KBM-7 (cell line): ENCODE measurements around the gene GORAB.

Source experiments
- DNase-seq: peaks from one replicate; pipeline ENCODE4 v3.0.0-alpha.2; 2015
- in situ Hi-C: fragments of 300-500 bp; cut with MboI; formaldehyde crosslinking; loops from 2 replicates; pipeline ENCODE4 v1.14.3; 2020; ENCODE audit warnings: low sequenced_read_pairs, low pct_unique_long_range_greater_than_20kb, mixed read lengths

Gene GORAB, protein sequence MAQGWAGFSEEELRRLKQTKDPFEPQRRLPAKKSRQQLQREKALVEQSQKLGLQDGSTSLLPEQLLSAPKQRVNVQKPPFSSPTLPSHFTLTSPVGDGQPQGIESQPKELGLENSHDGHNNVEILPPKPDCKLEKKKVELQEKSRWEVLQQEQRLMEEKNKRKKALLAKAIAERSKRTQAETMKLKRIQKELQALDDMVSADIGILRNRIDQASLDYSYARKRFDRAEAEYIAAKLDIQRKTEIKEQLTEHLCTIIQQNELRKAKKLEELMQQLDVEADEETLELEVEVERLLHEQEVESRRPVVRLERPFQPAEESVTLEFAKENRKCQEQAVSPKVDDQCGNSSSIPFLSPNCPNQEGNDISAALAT

GRCh38 chr1:170531758-170532657 is at the start of gene GORAB:
GORAB (plus strand) TSS chr1:170532166; CDS start chr1:170532224, 58 bp downstream.
- in situ Hi-C loops, result no loop called here
- DNase-seq, result peak; percentile 91

- DNase-seq, result no peak
- in situ Hi-C loops, result no loop called here
Measured at GRCh38 chr1:170483051-170483450, 48.9 kb upstream of the GORAB start.

- in situ Hi-C loops, result no loop called here
Measured at GRCh38 chr1:170487503-170487902, 44.5 kb upstream of the GORAB start.

DNA sequence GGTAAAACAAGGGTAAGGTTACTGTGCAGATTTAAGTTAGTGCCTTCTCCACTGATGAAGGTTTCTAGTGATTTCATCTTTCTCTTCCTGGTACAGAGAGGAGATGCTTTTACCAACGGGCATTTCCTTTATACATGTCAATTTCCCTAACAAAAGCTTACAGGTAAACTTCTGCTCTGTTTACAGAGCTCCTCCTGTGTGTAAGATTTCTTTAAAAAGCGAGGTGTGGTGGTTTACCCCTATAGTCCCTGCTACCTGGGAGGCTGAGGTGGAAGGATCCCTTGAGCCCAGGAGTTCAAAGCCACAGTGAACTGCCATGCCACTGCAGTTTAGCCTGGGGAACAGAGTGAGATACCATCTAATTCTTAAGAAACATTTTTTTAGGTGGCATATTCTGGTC is 40.7 kb upstream of the GORAB start:
- no peak for DNase-seq
- in situ Hi-C loops, result no loop called here

More at GRCh38 chr1:170487503-170487902, 44.5 kb upstream of the GORAB start:
- no peak for DNase-seq

DNA sequence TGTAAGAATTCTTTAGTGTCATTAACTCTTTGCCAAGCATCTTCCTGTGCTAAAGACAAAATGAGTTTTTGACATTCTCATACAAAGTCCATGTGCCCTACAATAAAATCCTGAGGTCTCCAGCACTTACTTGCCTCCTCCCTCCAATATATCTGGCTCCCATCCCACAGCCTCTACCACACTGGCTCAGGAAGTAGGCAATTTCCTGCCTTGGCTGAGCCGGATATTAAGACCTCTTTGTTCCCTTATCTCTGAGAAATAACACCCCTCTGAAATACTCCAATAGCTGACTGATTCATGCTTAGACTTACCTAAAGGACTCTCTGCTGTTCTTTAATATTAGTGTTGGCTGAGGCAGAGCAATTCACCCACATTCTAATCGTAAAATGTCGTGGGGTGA is 37.6 kb upstream of the GORAB start:
- in situ Hi-C loops, result no loop called here
- DNase-seq, result peak; percentile 88

DNA sequence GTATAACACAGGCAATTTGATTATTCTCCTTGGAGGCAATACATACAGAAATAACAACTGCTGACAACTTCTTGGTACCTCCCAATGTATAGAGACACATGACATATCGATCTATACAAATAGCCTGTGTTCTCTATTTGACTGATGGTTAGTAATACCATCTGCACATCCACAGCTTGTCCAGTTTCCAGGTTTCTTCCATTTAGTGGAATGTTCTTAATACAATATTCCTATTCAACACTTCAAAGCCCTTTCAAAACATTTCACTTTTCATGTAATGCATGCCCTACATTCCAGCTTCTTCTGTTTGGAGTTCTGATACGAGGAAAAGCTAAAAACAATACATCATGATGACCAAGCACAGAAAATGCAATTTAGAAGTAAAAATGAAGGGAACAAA is 37.0 kb upstream of the GORAB start:
- DNase-seq, result no peak
- in situ Hi-C loops, result no loop called here

DNA sequence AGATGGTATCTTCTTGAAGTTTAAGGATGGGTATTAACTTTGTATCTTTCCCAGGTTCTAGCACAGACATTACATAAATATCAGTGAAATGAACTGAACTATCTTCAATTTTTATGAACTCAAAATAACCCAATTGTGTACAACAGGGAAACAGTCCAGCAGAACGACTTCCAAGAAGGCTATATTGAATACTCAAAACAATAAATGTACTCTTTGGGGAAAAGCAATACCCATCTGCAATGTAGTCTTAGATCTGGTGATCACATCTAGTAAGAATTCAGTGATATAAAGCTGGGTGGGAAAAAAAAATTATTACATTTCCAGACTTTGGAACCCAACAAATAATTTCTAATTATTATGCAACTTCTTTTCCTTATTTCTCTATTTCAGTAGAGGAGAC is 33.1 kb upstream of the GORAB start:
- in situ Hi-C loops, result no loop called here
- no peak for DNase-seq

DNA sequence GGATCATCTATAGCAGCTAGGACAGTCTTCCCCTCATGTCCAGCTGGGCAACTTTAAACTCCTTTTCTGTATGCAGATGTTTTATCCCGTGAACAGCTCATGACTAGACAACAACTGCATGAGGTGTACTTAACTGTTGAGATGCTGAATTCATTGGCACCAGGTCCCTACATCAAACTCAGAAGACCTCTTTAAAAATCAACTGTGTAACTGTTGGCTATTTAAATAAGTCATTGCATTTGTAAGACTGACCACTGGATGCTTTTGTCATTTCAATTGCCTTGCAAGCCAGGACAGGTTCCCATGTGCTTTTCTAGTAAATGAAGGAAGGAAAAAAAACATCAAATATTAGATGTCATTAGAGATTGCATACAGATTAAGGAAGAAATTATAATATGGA is 28.3 kb upstream of the GORAB start:
- DNase-seq, result no peak
- in situ Hi-C loops, result no loop called here

DNA sequence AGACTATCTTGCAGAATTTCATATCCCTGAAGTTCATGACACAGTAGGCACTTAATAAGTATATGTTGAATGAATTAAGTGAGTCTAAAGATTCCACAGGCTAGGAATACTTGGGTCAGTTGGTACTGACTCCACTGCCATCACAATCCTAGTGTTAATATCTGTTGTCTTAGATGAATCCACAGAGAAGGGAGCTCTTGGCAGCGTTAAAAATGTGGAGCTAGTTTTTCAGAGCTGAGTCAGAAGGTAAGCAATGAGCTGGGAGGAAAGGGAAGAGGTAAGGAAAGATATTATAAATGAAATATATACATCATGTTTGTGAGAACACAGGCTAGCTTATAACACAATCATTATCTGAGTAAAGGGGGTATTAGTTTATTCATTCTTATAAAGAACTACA is 21.8 kb upstream of the GORAB start:
- DNase-seq, result no peak
- in situ Hi-C loops, result no loop called here

DNA sequence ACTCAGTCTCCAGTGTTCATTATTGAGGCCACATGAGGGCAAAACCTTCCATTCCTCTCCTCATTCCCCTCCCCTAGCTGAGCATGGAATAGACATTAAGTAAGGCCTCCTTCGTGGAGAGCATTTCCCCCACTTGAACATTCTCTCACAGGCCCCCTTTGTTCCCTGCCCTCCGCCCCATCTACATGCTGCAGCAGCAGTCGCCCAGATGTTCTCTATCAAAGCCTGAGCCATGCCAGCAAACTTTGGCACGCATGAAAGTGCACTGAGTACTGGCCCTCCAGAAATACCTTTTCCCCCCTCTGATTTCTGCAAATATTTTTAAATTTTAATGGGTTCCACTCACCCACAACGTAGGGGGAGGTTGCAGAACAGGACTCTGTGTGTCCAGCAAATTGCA is 20.9 kb upstream of the GORAB start:
- no peak for DNase-seq
- in situ Hi-C loops, result no loop called here

GRCh38 chr1:170513138-170513537 is 18.8 kb upstream of the GORAB start:
- in situ Hi-C loops, result no loop called here
- DNase-seq, result peak; percentile 48

DNA sequence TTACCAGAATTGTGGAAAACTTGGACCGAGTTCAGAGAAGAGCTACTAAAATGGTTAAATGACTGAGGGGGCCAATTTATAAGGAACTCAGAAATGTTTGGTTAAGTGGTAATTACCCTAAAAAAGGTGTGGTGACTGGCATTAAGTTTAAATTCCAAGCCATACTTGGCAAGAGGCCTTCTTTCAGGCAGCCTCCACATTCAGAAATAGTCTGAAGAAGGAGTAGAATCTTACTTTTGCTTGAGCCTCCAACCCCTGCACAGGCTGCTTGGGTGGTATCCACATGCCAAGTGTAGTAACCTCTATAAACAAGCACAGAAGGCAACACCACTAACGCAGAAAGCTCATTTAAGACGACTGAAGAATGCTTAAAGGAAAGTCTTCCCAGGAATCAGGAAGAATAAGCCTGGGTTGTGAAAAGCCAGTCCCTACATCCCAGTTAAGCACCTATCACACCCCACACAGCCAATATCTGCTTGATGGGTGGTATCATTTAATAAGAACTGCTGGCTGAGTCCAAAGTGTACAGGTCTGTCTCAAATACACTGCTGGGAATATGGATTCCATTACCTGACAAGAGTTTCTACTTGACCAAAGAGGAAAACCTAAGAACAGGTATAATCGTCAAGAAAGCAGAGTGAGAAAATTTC is 13.7 kb upstream of the GORAB start:
- no peak for DNase-seq
- in situ Hi-C loops, result no loop called here

GRCh38 chr1:170518965-170519364 is 13.0 kb upstream of the GORAB start:
- in situ Hi-C loops, result no loop called here
- no peak for DNase-seq

GRCh38 chr1:170520601-170521000 is 11.4 kb upstream of the GORAB start:
- DNase-seq, result no peak
- in situ Hi-C loops, result no loop called here

DNA sequence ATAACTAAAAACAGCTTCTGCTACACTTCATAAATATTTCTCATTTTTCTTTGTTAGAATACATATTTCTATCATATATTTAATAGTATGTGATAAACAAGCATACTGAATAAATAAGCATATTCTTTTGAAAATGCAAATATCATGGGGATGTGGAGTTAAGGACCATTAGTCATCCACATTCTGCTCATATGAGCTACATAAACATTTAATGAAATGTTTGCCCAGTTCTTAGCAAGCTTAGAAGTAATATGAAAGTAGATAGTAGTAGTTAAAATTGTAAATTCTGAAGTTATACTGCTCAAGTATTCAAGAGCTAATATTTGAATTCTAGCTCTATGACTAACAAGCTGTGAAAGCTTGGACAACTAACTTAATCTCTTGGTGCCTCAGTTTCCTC is 10.1 kb upstream of the GORAB start:
- DNase-seq, result no peak
- in situ Hi-C loops, result no loop called here

- in situ Hi-C loops, result no loop called here
- DNase-seq, result no peak
Measured at GRCh38 chr1:170530972-170531757, 801 bp upstream of the GORAB start.

- in situ Hi-C loops, result no loop called here
Measured at GRCh38 chr1:170533298-170533697, 1.3 kb downstream of the GORAB start.

GRCh38 chr1:170534626-170535147 is 2.7 kb downstream of the GORAB start:
- in situ Hi-C loops, result no loop called here
- no peak for DNase-seq

More at GRCh38 chr1:170533298-170533697, 1.3 kb downstream of the GORAB start:
- no peak for DNase-seq

GRCh38 chr1:170535418-170535817 is 3.5 kb downstream of the GORAB start:
- in situ Hi-C loops, result no loop called here
- no peak for DNase-seq
